GM18517 (cell line): ENCODE measurements around the gene NDRG2.

Experiments
- ATAC-seq: cut with Tn5 transposase; IDR thresholded peaks from one replicate; pipeline ENCODE4 v1.9.1; 2021; ENCODE audit warnings: mild to moderate bottlenecking, moderate library complexity; ENCODE audit not compliant: unreplicated experiment

Gene NDRG2

GRCh38 chr14:21024585-21025370, at the start of gene NDRG2:
Gene NDRG2 (minus strand): TSS chr14:21025061. CDS start chr14:21023315, 1,746 bp downstream.
- ATAC-seq, result no peak

DNA sequence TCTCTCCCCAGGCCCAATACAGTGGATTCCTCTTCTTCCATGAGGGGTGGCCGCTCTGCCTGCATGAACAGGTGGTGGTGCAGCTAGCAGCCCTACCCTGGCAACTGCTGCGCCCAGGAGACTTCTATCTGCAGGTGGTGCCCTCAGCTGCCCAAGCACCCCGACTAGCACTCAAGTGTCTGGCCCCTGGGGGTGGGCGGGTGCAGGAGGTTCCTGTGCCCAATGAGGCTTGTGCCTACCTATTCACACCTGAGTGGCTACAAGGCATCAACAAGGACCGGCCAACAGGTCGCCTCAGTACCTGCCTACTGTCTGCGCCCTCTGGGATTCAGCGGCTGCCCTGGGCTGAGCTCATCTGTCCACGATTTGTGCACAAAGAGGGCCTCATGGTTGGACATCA, 49.1 kb upstream of the NDRG2 start:
- no peak for ATAC-seq

DNA sequence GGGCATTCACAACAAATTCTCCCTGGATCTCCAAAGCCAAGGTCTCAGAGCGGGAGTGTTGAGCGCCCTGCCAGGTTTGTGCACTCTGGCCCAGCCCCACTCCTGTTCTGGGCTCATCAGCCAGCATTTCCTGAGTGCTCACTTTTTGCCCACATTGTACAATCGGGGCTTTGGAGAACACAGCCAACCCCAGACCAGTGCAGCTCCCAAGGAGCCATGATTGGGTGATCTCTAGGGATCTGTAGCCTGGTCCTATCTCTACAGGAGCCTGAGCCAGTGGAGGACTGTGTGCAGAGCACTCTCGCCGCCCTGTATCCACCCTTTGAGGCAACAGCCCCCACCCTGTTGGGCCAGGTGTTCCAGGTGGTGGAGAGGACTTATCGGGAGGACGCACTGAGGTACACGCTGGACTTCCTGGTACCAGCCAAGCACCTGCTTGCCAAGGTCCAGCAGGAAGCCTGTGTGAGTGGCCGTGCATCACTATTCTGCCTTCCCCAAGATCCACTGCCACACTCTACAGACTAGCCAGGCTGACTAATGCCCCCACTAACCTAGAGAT, 48.0 kb upstream of the NDRG2 start:
- no peak for ATAC-seq

DNA sequence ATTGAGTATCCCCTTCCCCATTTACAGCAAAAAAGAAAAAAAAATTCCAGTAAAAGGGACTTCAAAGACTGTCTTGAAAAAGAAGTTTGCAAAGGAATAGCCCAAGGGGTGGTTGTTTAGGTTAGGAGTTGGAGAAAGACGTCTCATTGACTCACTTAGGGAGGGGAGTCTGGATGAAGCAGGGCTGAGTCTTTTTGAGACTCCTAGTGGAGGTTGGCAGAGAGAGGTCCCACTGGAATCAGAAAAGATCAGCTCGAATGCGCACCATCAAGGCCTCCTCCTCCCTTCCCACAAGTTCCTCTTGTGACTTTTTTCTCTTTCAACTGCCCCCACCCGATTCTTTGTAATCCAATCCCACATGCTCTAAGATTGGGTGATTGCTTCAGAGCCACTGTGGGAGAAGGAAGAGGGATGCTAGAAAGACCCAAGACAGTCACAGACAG, 47.2 kb upstream of the NDRG2 start:
- ATAC-seq, result no peak

DNA sequence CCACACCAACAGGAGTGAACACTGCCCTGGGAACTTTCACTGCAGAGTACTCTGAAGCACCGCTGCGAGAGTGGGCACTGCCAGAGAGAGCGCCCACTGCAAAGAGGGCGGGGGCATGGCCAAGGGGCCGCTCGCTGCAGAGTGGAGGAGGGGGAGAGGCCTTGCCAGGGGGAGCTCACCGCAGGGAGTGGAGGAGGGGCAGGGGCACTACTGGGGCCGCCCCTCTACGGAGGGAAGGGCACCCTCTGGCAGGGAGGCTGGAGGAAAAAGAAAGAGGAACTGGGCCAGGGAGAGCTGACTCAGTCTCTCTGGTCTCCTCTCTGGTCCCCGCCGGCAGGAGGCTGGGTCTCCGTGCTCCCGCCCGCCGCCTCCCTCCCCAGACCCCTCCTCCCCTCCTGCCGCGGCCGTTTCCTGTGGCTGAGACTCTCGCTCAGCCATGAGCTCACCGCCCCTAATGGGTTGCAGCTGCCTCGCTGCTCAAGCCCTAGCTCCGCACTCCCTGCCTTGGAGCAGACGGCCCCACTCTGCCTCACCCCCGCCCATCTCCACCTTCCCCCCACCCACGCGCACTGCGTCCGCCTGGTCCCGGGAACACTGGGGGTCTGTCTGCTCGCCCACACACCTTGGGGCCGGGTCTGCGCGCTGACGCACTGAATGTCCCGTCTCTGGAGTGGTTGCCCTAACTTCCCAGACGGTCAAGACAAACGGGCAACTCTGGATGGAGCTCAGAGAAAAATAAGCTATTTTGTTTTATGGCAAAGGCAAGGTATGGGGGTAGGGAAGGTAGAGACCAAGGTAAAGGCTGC, 46.6 kb upstream of the NDRG2 start:
- peak; percentile 73 for ATAC-seq

GRCh38 chr14:21070610-21071224, 45.9 kb upstream of the NDRG2 start:
- no peak for ATAC-seq

GRCh38 chr14:21070083-21070609, 45.3 kb upstream of the NDRG2 start, which contains the start of gene ARHGEF40:
Gene ARHGEF40 (plus strand): TSS chr14:21070304. CDS start chr14:21070397, 93 bp downstream.
- no peak for ATAC-seq

GRCh38 chr14:21069388-21070082, 44.7 kb upstream of the NDRG2 start:
- no peak for ATAC-seq

- no peak for ATAC-seq
These were observed 43.9 kb upstream of the NDRG2 start for GRCh38 chr14:21068521-21069387.

- no peak for ATAC-seq
These were observed 42.1 kb upstream of the NDRG2 start for GRCh38 chr14:21066882-21067502.

GRCh38 chr14:21063479-21063878, 38.6 kb upstream of the NDRG2 start:
- ATAC-seq, result no peak

DNA sequence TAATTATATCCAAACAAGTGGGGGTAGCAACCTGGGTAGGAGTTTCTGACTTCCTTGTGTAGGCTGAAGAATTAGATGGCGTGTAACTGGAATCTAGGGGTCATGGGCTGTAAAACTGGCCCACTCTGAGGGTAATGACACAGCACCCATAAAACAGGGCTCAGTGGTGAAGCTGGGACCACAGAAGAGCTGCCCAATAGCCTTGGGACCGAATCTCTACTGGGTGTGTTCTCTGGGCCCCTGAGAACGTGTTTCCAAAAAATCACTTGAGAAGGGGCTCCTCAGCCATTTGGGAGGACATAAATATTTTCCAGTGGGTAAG, 36.4 kb upstream of the NDRG2 start:
- no peak for ATAC-seq

DNA sequence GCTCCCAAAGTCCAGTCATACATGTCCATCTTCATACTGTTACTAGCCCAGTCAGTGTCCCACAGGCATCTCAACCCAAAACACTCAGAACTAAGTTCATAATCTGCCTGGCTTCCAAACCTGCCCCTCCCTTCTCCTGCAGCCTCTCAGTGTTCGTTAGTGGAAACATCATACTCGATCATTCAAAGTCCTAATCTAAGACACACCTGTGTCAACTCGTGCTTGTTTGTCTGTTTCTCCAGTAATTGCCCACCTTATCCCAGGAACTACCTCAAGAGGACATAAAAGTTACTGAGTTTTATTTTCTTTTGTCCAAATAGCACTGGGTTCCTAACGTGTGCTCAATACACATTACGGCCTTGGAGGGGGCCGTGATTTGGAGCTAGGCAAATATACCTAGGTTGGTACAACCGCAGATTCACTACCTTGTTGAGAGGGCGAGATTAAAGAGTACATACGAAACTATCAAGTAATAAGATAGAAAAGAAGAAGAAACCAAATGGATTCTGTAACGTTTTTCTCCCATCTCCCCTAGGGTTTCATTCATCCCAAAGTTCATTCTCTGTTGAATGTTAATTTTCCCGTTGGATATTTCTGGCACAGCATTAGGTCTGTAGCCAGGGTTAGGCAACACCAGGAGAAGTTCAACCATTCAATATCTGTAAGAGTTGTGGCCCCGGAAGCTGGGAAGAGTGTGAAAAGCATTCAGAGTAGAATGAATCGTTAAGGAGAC, 35.9 kb upstream of the NDRG2 start:
- no peak for ATAC-seq

- no peak for ATAC-seq
These were observed 35.2 kb upstream of the NDRG2 start for GRCh38 chr14:21059842-21060613.

- ATAC-seq, result no peak
These were observed 34.0 kb upstream of the NDRG2 start for GRCh38 chr14:21058903-21059302.

- no peak for ATAC-seq
These were observed 33.2 kb upstream of the NDRG2 start, which contains the start of gene RNASE8 for GRCh38 chr14:21057803-21058675. Gene RNASE8 (plus strand): TSS chr14:21057822. CDS start chr14:21057893, 71 bp downstream.
